Fibroblast of mammary gland (primary cell): ENCODE data around the gene PIK3C2G.

Experiments used
- DNase-seq: peaks from one replicate; pipeline ENCODE4 v3.0.0-alpha.2; 2010; ENCODE audit warnings: low read depth
- H3K4me3 ChIP-seq: 2 replicates; pipeline ENCODE4 v1.5.1; 2011; ENCODE audit warnings: low read depth, mild to moderate bottlenecking, low read length, moderate library complexity; ENCODE audit not compliant: control insufficient read depth
- TF ChIP-seq, protein P1 (sequence below): conservative IDR thresholded peaks from 2 replicates; pipeline ENCODE4 v1.5.1; 2011; ENCODE audit warnings: low read depth, low read length, inconsistent platforms; ENCODE audit not compliant: control insufficient read depth, insufficient read depth

Gene PIK3C2G

DNA sequence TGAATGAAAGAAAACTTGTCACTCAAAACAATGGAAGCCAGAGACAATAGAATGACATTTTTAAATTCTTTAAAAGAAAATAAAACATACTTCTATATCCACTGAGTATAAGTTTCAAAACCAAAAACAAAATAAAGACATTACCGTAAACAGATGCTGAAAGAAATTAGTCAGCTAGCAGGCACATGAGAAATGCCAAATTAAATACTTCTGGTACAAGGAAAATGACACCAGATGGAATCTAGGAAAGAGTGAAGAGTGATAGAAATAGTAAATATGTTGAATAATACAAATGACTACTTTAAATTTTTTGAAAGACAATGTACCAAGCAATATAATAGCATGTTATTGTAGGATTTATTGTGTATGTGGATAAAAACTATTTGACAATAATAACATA is 23.8 kb downstream of the PIK3C2G start:
- no peak for DNase-seq
- TF ChIP-seq, protein P1, sequence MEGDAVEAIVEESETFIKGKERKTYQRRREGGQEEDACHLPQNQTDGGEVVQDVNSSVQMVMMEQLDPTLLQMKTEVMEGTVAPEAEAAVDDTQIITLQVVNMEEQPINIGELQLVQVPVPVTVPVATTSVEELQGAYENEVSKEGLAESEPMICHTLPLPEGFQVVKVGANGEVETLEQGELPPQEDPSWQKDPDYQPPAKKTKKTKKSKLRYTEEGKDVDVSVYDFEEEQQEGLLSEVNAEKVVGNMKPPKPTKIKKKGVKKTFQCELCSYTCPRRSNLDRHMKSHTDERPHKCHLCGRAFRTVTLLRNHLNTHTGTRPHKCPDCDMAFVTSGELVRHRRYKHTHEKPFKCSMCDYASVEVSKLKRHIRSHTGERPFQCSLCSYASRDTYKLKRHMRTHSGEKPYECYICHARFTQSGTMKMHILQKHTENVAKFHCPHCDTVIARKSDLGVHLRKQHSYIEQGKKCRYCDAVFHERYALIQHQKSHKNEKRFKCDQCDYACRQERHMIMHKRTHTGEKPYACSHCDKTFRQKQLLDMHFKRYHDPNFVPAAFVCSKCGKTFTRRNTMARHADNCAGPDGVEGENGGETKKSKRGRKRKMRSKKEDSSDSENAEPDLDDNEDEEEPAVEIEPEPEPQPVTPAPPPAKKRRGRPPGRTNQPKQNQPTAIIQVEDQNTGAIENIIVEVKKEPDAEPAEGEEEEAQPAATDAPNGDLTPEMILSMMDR = no peak
- no peak overlapping the region for H3K4me3 ChIP-seq

DNA sequence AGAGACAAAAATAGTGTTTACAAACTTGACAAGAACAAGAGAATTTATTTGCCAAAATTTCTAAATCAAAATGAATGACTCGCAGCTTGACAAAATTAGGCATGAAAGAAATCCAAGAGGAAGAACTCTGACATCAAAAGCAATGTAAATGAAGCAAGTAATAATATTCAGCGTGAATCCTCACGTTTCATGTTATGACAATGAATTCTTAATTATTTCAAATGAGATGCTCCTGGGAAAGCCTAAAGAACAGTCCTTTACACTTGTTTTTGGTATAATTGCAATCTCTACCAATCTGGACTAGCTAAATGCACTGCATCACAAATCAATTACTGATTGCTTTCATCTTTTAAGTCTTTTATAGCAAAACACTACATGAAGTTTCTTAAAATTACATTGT is 29.1 kb downstream of the PIK3C2G start:
- H3K4me3 ChIP-seq = no peak overlapping the region
- no peak for DNase-seq
- TF ChIP-seq, protein P1 = no peak

DNA sequence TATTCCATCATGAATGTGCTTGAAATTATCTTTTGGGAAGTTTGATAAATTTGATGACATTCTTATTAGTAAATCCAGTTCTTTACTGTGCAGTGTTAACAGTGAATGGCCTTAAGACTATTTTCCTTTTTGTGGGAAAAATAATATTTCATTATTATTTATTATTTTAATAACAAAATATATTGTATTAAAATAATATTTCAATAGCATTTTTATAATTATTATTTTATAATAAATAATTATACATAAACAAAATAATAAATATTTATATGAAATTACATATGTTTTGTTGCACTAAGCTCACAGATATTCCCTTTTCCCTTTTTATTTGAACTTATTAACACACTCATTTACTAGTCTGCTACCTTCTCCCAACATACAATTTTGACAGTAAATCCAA is 33.6 kb downstream of the PIK3C2G start:
- TF ChIP-seq, protein P1 = no peak
- H3K4me3 ChIP-seq = no peak overlapping the region

DNA sequence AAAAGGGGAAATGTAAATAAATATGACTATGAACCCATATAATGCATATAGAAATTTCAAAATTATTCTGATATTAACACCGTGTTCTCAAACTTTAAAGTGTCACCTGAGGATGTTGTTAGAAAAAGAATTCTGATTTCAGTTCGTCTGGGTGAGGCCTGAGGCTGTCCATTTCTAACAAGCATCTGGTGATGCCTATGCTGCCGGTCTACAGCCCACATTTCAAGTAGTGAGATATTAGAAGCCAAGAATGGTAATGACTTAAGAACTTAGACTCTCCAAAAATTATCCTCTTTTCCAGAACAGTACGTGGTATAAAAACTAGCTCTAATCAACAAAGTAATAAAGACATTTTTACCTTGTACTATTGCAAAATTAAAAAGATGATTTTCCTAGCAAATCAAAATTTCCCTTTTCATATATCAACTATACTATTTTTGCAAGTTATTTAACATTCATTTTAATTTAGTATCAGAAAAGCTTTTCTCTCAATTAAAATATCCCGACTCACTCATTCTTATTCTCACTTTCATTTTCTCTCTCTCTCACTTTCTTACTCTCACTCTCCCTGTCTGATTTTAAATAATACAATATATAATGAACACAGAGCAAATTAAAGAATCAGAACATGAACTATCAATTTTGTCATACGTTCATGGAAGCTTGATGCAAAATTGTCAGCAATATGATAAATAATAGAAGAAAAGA is 35.0 kb downstream of the PIK3C2G start:
- peak overlapping the region; percentile 24 for H3K4me3 ChIP-seq
- TF ChIP-seq, protein P1 = no peak
- DNase-seq = peak; percentile 19

More for the DNA sequence above, 33.6 kb downstream of the PIK3C2G start:
- DNase-seq = no peak

DNA sequence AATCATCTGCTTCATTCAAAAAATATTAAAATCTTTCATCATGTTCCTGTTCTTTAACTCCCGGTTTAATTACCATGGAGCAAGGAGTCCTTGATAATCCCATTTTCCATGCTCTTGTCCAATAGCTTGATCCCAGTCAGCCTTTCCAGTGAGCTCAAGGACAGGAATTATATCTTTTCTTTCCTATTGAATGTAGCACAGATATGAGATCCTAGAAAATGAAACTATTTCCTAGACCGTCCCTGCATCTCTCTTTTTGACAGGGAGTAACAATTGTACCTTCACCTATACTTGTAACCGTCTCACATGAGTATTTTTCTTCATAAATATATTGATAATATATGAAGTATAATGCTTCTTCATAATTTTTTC is 35.6 kb downstream of the PIK3C2G start:
- peak overlapping the region; percentile 24 for H3K4me3 ChIP-seq
- DNase-seq = peak; percentile 11
- TF ChIP-seq, protein P1 = no peak

DNA sequence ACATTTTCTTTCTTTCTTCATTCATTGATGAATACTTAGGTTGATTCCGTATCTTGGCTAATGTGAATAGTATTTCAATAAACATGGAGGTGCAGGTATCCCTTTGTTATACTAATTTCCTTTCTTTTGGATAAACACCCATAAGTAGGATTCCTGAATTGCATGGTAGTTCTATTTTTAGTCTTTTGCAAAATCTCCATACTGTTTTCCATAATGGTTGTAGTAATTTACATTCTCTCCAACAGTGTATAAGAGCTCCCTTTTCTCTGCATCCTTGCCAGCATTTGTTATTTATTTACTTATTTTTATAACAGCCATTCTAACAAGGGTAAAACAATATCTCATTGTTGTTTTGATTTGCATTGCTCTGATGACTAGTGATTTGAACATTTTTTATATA is 36.6 kb downstream of the PIK3C2G start:
- TF ChIP-seq, protein P1 = no peak
- no peak for DNase-seq
- no peak overlapping the region for H3K4me3 ChIP-seq
